ENCODE results near the gene MYLK.

DNA sequence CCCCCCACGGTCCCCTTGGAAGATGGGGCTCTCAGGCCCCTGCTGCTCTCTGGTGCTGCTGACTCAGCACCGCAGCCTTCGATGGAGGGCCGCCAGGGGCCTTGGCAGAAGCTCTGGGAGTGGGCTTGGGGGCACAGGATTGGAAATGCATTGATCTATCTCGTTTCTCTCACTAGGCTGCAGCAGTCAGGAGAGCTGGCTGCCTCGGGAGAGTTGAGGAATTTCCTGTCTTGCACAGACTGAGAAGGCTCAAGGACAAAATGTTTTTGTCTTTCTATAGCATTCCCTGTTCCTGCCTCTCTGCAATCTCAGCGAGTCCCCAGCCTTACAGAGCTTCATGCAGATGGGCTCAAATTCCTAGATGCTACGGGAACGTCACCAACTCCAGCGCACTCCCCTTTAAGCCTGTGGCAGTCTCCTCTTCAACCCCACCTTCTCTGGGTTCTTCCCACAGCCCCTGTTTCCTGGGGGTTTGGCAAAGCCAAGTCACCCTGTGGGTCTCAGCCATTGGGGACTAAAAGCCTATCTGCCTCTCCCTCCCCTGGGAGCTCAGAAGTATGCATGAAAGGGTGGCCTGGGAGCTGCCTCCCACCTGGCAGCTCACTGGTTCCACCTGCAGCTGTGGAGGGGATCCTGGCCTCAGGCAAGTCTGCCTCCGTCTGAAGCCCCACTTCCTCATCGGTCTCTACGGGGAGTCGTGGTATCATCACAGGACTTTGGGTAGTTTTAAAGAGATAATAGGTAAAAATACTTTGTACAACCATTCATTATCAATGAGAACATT, 171.9 kb downstream of the MYLK start:
- TF ChIP-seq, protein P1, sequence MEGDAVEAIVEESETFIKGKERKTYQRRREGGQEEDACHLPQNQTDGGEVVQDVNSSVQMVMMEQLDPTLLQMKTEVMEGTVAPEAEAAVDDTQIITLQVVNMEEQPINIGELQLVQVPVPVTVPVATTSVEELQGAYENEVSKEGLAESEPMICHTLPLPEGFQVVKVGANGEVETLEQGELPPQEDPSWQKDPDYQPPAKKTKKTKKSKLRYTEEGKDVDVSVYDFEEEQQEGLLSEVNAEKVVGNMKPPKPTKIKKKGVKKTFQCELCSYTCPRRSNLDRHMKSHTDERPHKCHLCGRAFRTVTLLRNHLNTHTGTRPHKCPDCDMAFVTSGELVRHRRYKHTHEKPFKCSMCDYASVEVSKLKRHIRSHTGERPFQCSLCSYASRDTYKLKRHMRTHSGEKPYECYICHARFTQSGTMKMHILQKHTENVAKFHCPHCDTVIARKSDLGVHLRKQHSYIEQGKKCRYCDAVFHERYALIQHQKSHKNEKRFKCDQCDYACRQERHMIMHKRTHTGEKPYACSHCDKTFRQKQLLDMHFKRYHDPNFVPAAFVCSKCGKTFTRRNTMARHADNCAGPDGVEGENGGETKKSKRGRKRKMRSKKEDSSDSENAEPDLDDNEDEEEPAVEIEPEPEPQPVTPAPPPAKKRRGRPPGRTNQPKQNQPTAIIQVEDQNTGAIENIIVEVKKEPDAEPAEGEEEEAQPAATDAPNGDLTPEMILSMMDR (conservative IDR thresholded peaks at IDR 0.05; ENCODE audit: low read length) = no peak
- TF ChIP-seq EZH2phosphoT487 (IDR thresholded peaks at IDR 0.05; ENCODE audit: borderline replicate concordance) = no peak

Data from Loucy (cell line).